Activated CD4-positive, alpha-beta T cell treated with anti-CD3 and anti-CD28 coated beads for 48 hours (primary cell): ENCODE results near the gene JOSD1.
"Not testable (repeated sequence)": the region's sequence is repeated elsewhere in the genome, so short reads cannot be mapped to it uniquely, and the experiment has no call there.

ENCODE experiments used
- DNase-seq: peaks from one replicate; pipeline ENCODE4 v3.0.0-alpha.2; 2020

The JOSD1 gene

GRCh38 chr22:38675833-38676232 lies 24.9 kb downstream of the JOSD1 start:
- DNase-seq, result no peak

GRCh38 chr22:38674888-38675287 lies 25.9 kb downstream of the JOSD1 start:
- DNase-seq, result no peak

GRCh38 chr22:38657045-38657909 lies 43.5 kb downstream of the JOSD1 start:
- DNase-seq, result peak; percentile 56

GRCh38 chr22:38656256-38657044 lies 44.3 kb downstream of the JOSD1 start, which contains the start of the genes CBY1 and FAM227A:
Gene CBY1 (plus strand): TSS chr22:38656638. CDS start chr22:38668055, 11,417 bp downstream.
Gene FAM227A (minus strand): TSS chr22:38656392. CDS start chr22:38650168, 6,224 bp downstream.
- peak; percentile 88 for DNase-seq

- DNase-seq, result no peak
Observed at GRCh38 chr22:38655519-38656255, 45.1 kb downstream of the JOSD1 start.

- DNase-seq, result no peak
Observed at GRCh38 chr22:38653741-38654140, 47.0 kb downstream of the JOSD1 start.

- DNase-seq, result no peak
Observed at GRCh38 chr22:38652859-38653258, 47.9 kb downstream of the JOSD1 start.

GRCh38 chr22:38649841-38650522 lies 50.8 kb downstream of the JOSD1 start:
- no peak for DNase-seq

GRCh38 chr22:38645430-38645829 lies 55.3 kb downstream of the JOSD1 start:
- no peak for DNase-seq

GRCh38 chr22:38644245-38644644 lies 56.5 kb downstream of the JOSD1 start:
- DNase-seq, result not testable (repeated sequence)

- DNase-seq, result no peak
Observed at GRCh38 chr22:38641476-38642040, 59.2 kb downstream of the JOSD1 start.

GRCh38 chr22:38638728-38639127 lies 62.0 kb downstream of the JOSD1 start:
- DNase-seq, result no peak

- no peak for DNase-seq
Observed at GRCh38 chr22:38638216-38638615, 62.5 kb downstream of the JOSD1 start.
